GM12865 (cell line): Measurements from ENCODE around the gene ZBTB16.

Experiments
- DNase-seq: peaks from one replicate; pipeline ENCODE4 v3.0.0; 2010; ENCODE audit warnings: low read depth
- H3K4me3 ChIP-seq: 2 replicates; pipeline ENCODE4 v1.5.1; 2011; ENCODE audit warnings: mild to moderate bottlenecking, low read depth, low read length, control low read depth
- TF ChIP-seq, protein P1 (sequence below): IDR thresholded peaks from 2 replicates; pipeline ENCODE4 v1.5.1; 2011; ENCODE audit warnings: low read length, control low read depth, low read depth, inconsistent platforms; ENCODE audit not compliant: insufficient read depth; ENCODE audit errors: missing control alignments

ZBTB16 gene

DNA sequence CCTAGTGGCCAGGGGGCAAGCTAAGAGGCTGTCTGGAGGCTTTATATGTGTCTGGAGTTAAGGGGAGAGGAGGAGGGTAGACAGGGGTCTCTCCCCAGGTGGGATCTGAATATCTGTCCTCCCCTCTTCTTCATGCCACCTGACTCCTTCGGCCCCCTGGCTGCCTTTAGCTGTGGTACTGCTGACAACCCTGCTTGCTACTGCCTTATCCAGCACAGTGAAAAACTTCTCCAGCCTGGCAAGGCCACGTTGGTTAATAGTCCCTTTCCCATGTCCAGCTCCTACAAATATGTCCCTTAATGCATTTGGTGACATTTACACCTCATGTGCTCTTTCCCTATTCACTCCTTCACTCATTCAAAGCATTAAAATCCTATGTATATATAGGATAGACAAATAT is 194.3 kb downstream of the ZBTB16 start:
- H3K4me3 ChIP-seq, result no peak overlapping the region
- TF ChIP-seq, protein P1, sequence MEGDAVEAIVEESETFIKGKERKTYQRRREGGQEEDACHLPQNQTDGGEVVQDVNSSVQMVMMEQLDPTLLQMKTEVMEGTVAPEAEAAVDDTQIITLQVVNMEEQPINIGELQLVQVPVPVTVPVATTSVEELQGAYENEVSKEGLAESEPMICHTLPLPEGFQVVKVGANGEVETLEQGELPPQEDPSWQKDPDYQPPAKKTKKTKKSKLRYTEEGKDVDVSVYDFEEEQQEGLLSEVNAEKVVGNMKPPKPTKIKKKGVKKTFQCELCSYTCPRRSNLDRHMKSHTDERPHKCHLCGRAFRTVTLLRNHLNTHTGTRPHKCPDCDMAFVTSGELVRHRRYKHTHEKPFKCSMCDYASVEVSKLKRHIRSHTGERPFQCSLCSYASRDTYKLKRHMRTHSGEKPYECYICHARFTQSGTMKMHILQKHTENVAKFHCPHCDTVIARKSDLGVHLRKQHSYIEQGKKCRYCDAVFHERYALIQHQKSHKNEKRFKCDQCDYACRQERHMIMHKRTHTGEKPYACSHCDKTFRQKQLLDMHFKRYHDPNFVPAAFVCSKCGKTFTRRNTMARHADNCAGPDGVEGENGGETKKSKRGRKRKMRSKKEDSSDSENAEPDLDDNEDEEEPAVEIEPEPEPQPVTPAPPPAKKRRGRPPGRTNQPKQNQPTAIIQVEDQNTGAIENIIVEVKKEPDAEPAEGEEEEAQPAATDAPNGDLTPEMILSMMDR, result no peak
- no peak for DNase-seq

DNA sequence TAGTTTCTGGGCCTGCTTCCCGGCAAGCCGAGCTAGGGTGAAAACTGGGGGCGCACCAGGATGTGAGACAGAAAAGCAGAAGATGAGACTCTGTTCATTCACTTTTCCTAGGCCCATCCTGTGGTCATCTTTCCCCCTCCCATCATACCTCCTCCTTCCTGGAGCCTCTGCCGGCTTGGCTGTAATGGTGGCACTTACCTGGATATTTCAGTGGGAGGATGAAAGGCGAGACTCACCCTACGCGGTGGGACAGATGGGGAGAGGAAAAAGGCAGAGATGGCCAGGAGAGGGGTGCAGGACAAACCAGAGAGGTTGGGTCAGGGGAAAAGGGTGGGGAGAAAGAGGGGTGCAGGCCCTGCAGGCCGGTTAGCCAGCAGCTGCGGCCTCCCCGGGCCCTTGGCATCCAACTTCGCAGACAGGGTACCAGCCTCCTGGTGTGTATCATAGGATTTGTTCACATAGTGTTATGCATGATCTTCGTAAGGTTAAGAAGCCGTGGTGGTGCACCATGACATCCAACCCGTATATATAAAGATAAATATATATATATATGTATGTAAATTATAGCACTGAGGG is 195.1 kb downstream of the ZBTB16 start:
- DNase-seq, result no peak
- H3K4me3 ChIP-seq, result no peak overlapping the region
- TF ChIP-seq, protein P1, result no peak

DNA sequence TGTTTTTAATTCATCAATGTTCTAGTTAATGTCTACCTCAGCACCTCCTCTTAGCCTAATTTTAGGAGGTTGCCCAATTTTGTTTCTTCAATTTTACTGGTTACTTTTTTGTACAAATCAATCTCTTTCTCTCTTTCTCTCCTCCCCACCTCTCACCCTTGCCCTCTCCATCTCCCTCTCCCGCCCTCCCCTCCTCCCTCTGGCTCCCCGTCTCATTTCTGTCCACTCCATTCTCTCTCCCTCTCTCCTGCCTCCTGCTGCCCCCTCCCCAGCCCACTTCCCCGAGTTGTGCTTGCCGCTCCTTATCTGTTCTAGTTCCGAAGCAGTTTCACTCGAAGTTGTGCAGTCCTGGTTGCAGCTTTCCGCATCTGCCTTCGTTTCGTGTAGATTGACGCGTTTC is 195.8 kb downstream of the ZBTB16 start:
- TF ChIP-seq, protein P1, result no peak
- no peak overlapping the region for H3K4me3 ChIP-seq
- no peak for DNase-seq

DNA sequence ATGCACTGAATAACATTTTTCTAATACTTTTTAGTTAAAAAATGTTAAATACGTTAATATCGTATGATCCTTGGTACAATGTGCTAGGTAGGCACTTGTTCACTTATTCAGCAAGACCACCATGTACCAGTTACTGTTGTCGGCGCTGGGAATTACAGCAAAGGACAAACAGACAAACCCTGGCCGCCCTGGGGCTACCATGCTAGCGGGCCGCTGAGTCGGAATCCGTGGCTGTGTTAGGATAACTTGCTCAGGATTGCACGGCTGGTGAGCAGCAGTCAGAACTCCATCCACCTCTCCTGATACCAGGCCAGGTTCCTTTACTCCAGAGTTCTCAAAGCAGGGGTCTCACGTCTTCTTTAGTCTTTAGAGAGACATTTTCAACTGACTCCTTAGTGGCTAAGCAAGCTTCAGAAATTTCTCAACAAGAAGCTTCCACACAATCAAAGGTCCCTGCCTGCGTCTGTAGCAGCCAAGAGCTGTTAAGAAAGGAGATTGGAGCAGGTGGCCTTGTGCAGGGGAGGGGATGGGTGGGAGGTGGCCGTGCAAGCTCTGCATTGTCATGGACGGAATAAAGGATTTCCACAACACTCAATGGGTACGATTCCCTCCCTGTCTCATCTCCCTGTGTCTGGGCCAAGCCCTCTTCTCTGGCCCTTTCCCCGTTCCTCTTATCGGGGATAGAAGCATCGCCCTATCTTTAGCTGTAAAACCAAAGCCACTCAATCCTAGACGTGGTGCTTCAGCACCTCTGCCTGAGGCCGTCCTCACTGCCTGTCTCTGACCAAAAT is 196.9 kb downstream of the ZBTB16 start:
- no peak overlapping the region for H3K4me3 ChIP-seq
- DNase-seq, result no peak
- TF ChIP-seq, protein P1, result no peak

DNA sequence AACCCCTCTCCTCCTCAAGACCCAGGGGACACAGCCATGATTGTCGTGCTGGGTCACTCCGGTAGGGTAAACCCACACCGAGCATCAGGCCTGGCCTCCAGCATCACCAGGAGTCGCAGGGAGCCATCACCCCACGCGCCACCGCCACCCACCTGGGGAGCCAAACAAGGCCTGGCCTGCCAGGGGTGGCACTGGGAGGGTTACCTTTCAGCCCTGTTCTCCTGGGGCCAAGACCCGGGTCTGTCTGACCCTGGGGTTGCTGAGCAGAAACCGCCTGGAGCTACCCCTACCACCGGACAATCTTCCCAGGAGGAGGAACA is 197.4 kb downstream of the ZBTB16 start:
- DNase-seq, result no peak
- H3K4me3 ChIP-seq, result no peak overlapping the region

DNA sequence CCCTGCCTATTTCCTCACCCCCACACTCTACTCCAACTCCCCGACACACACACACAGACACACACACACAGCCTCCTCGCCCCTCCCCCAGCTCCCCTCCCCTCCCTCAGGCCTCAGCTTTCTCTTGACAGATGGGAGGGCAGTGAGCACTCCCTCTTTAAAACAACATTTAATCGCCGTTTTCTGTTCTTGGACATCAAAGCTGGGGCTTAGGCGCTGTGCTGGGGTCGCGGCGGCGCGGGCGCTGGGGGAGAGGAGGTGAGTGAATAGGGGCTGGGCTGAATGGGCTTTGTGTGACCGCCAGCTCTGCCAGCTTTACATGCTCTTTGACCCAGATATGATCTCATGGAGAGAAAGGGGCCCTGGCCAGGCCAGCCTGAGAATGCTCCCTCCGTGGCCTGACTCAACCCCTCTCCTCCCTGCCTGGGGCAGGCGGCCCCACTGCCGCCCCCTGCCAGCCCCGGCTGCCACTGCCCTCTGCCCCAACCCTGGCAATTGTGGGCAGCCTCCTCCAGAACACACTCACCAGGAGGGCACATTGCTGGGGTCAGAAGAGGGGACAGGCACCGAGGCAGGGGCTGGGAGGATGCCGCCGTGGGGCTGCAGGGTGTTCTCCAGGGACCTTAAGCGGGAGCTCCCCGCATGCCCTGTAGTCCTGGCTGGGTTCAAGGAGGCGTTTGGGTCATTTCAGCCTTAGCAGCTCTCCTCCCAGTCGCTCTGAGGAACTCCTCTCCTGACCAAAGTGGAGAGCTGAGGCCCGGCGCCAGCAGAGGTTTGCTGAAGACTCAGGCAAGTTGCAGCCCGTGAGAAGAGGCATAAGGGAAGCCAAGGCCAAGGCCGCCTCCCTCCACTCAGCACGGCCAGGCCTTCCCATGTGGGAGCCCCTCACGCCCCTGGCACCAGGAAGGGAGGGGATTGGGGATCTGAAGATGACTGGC is 198.4 kb downstream of the ZBTB16 start:
- H3K4me3 ChIP-seq, result no peak overlapping the region
- no peak for DNase-seq
- TF ChIP-seq, protein P1, result no peak

More for the DNA sequence above, 197.4 kb downstream of the ZBTB16 start:
- TF ChIP-seq, protein P1, result no peak
